Dendritic cell treated with granulocyte-macrophage colony-stimulating factor and Interleukin-4, amounts not matched to agents 40 ng/mL and 50 ng/mL, for 4 days (primary cell): ENCODE data around the gene TMEM252.

Source experiments
- H3K27ac Mint-ChIP-seq: one replicate; pipeline ENCODE4 v1.8.0; 2022; ENCODE audit warnings: mild to moderate bottlenecking, mixed read lengths
- H3K27me3 Mint-ChIP-seq: one replicate; pipeline ENCODE4 v1.8.0; 2022; ENCODE audit warnings: mild to moderate bottlenecking, mixed read lengths
- H3K36me3 Mint-ChIP-seq: one replicate; pipeline ENCODE4 v1.8.0; 2022; ENCODE audit warnings: low read depth, mixed read lengths
- H3K4me1 Mint-ChIP-seq: one replicate; pipeline ENCODE4 v1.8.0; 2022; ENCODE audit warnings: low read depth, mixed read lengths
- H3K4me3 Mint-ChIP-seq: one replicate; pipeline ENCODE4 v1.8.0; 2022; ENCODE audit warnings: mild to moderate bottlenecking, moderate library complexity, mixed read lengths
- H3K9me3 Mint-ChIP-seq: one replicate; pipeline ENCODE4 v1.8.0; 2022; ENCODE audit warnings: mixed read lengths
- intact Hi-C: fragments of 100-400 bp; cut with micrococcal nuclease; formaldehyde crosslinking; loops from one replicate; pipeline ENCODE4 v1.15.0; 2022

Gene TMEM252

GRCh38 chr9:68552700-68553476 is 12.2 kb upstream of the TMEM252 start:
- H3K4me1 Mint-ChIP-seq = peaks cover 59% of the 10 kb centered on the region
- H3K4me3 Mint-ChIP-seq = no peak overlapping the region
- H3K36me3 Mint-ChIP-seq = no peaks in the 10 kb centered on the region
- no peaks in the 10 kb centered on the region for H3K27me3 Mint-ChIP-seq
- intact Hi-C loops = no loop called here
- H3K9me3 Mint-ChIP-seq = no peaks in the 10 kb centered on the region
- peak overlapping the region; percentile 22 for H3K27ac Mint-ChIP-seq

- H3K27me3 Mint-ChIP-seq = no peaks in the 10 kb centered on the region
- H3K4me1 Mint-ChIP-seq = peaks cover 61% of the 10 kb centered on the region
- peak overlapping the region; percentile 79 for H3K27ac Mint-ChIP-seq
- intact Hi-C loops = no loop called here
- H3K36me3 Mint-ChIP-seq = no peaks in the 10 kb centered on the region
- no peak overlapping the region for H3K4me3 Mint-ChIP-seq
- no peaks in the 10 kb centered on the region for H3K9me3 Mint-ChIP-seq
Measured at GRCh38 chr9:68551191-68551590, 10.5 kb upstream of the TMEM252 start.

GRCh38 chr9:68548241-68548640 is 7.6 kb upstream of the TMEM252 start:
- intact Hi-C loops = no loop called here
- no peaks in the 10 kb centered on the region for H3K9me3 Mint-ChIP-seq
- H3K27me3 Mint-ChIP-seq = no peaks in the 10 kb centered on the region
- no peaks in the 10 kb centered on the region for H3K36me3 Mint-ChIP-seq
- peak overlapping the region; percentile 95 for H3K27ac Mint-ChIP-seq
- peak overlapping the region; percentile 37 for H3K4me3 Mint-ChIP-seq
- peaks cover 69% of the 10 kb centered on the region for H3K4me1 Mint-ChIP-seq

- Mint-ChIP-seq H3K4me1 (peaks cover 65% of the 10 kb centered on the region), H3K9me3 (no peaks in the 10 kb centered on the region), H3K36me3 (no peaks in the 10 kb centered on the region), H3K4me3 (peak overlapping the region; percentile 65), H3K27me3 (no peaks in the 10 kb centered on the region), H3K27ac (peak overlapping the region; percentile 95)
- intact Hi-C loops = no loop called here
Measured at GRCh38 chr9:68547417-68547816, 6.7 kb upstream of the TMEM252 start.

DNA sequence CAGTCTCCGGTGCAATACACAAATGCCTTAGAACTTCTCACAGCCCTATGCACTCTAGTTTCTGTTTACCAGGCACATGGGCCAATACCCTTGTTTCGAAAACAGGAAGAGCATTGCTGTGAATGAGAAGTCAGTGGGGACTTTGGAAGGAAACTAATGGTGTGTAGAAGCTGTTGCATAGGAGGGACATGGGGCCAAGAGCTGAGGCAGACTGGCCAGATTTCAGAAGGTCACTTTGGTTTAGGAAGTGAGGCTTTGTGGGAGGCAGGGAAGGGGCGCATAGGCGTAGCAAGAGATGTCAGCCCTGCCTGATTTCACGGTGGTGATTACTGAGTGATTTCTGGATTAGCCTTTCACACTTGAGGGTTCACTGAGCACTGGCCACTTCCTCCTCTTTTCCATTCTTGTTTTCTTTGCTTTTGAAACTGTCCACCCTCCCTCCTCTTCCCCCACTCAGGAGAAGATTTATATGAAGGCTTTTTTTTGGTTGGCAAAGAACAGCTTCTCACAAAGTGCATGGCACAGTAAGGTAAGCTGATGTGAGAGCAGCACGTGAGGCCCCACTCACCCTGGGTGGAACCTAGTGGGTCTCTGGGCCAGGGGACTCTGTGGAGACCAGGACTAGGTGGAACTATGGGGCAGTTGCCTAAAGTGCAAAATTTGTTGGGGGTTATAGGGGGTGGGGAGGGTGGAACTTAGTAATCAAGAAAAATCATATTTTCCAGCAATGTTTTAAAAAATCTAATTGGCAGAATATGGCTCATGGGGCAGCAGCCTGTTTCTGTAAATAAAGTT is 6.1 kb upstream of the TMEM252 start:
- intact Hi-C loops = no loop called here
- H3K4me3 Mint-ChIP-seq = peak overlapping the region; percentile 65

DNA sequence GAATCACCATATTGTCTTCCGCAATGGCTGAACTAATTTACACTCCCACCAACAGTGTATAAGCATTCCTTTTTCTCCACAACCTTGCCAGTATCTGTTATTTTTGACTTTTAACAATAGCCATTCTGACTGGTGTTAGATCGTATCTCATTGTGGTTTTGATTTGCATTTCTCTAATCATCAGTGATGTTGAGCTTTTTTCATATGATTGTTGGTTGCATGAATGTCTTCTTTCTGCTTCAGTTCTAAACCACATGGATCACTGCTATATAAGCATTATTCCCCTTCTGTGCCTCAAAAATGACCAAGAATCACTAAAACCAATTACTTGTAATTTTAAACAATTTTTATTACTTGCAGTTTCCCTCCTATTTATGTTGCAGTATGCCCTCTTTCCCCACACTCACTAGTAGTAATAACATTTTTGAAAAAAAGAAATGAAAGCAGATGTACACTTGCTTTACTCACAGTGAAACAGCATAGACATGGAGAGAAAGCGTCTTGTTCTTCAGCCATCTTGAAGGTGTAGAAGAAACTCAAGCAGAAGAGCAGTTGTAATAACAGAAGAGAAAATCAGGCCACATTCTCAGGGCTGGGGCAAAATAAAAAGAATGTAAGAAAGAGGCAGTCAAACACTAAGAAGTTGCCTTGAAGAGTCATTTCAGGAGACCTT is 4.5 kb upstream of the TMEM252 start:
- Mint-ChIP-seq H3K27ac (peak overlapping the region; percentile 95), H3K4me1 (peaks cover 60% of the 10 kb centered on the region), H3K9me3 (no peaks in the 10 kb centered on the region), H3K36me3 (no peaks in the 10 kb centered on the region), H3K27me3 (no peaks in the 10 kb centered on the region), H3K4me3 (no peak overlapping the region)
- intact Hi-C loops = no loop called here

More for the DNA sequence above, 6.1 kb upstream of the TMEM252 start:
- H3K27ac Mint-ChIP-seq = peak overlapping the region; percentile 95
- no peaks in the 10 kb centered on the region for H3K27me3 Mint-ChIP-seq
- H3K36me3 Mint-ChIP-seq = no peaks in the 10 kb centered on the region
- H3K4me1 Mint-ChIP-seq = peaks cover 65% of the 10 kb centered on the region
- no peaks in the 10 kb centered on the region for H3K9me3 Mint-ChIP-seq

DNA sequence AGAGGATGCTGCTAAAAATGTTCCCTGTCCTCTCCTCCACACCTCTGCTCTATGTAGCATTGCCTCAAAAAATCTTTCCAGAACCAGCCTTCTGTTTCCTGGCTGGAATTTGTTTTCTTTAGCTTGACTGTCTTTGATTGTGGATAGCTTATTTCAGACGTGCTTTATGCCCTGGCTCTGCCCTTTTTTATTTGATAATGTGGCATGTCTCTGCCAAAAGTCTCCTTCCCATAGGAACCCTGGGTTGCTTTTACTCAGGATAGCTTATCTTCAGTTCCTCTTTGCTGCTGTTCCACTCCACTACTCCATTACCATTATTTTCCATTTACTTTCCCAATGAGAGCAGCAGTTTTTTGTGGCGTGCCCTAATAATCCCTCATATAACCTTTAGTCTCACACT is 885 bp upstream of the TMEM252 start:
- Mint-ChIP-seq H3K27ac (peak overlapping the region; percentile 60), H3K27me3 (no peaks in the 10 kb centered on the region), H3K4me3 (no peak overlapping the region), H3K4me1 (peaks cover 38% of the 10 kb centered on the region), H3K9me3 (no peaks in the 10 kb centered on the region), H3K36me3 (no peaks in the 10 kb centered on the region)
- intact Hi-C loops = no loop called here

DNA sequence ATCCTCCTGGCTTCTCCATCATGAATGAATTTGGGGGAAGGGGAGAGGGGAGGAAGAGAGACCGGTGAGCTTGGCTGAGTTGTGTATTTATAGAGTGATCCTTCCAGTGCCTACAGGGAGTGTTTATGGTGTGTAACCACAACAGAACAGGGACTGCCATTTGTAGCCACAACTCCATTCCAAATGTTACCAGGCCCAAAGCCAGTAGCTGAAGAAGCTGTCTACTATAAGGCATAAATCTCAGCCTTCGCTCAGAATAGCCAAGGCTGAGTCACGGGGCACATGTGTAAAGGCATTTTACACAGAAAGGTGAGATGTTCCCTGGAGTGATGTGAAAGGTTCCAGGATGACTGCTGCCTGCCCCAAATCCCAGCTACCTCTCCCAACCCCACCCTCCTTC is 2.5 kb downstream of the TMEM252 start:
- Mint-ChIP-seq H3K4me3 (no peak overlapping the region), H3K9me3 (no peaks in the 10 kb centered on the region), H3K4me1 (peaks cover 17% of the 10 kb centered on the region), H3K36me3 (no peaks in the 10 kb centered on the region), H3K27me3 (no peaks in the 10 kb centered on the region), H3K27ac (no peak overlapping the region)
- intact Hi-C loops = no loop called here

GRCh38 chr9:68537616-68537880 is 3.1 kb downstream of the TMEM252 start:
- H3K27me3 Mint-ChIP-seq = no peaks in the 10 kb centered on the region
- intact Hi-C loops = no loop called here
- H3K36me3 Mint-ChIP-seq = no peaks in the 10 kb centered on the region
- peaks cover 23% of the 10 kb centered on the region for H3K4me1 Mint-ChIP-seq
- no peak overlapping the region for H3K4me3 Mint-ChIP-seq
- H3K9me3 Mint-ChIP-seq = no peaks in the 10 kb centered on the region
- H3K27ac Mint-ChIP-seq = no peak overlapping the region

DNA sequence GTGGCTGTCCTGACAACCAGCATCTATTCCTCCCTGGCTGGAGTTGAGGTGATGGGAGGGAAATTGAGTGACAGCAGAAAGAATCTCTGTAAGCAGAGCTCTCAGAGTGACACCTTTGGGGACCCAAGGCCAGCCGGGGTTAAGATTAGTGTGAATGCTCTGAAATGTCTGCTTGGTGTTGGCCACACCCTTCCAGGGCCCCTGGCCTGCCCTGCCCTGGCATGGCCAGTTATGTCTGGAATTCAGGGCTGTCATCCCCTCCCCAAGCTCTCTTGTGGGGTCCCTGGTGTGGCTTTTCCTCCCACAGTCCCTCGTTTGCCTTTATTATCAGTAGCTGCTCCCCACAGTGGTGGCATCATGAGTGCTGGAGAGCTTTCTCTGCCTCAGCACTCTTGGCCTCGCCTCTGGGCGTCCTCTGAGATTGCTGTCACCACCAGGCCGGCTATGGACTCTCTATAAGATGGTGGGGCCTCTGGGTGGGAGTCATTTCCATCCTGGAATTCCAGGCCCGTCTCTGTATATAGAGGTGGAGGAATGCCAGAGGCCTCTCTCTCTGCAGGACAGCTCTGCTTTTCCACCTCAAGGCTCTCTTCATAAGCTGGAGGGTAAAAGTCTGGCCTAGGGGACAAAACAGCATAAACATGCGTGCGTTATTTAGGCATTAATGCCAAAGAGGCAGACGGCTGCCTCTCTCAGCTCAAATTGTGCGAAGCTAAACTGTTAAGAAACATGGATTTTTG is 3.6 kb downstream of the TMEM252 start:
- Mint-ChIP-seq H3K4me1 (peaks cover 24% of the 10 kb centered on the region), H3K36me3 (no peaks in the 10 kb centered on the region), H3K27me3 (no peaks in the 10 kb centered on the region), H3K27ac (no peak overlapping the region), H3K4me3 (no peak overlapping the region), H3K9me3 (no peaks in the 10 kb centered on the region)
- intact Hi-C loops = no loop called here

DNA sequence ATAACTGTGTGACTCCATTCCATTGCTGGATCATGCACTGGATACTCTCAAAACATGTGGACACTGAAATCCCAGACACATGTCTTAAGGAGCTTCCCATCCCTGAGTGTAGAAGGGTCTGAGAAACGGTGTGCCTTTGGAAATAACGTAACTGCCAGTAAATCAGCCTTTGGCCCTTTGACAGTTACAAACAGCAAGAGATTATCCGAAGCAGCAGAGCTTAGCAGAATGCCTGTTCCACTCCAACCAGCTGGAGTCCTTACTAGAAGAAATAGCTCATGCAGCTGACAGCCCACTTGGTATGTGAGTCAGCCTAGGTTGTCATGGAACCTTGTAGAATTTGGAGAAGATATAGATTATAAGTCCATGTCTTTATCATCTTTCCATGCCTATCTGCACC is 7.0 kb downstream of the TMEM252 start:
- Mint-ChIP-seq H3K4me1 (peaks cover 26% of the 10 kb centered on the region), H3K36me3 (no peaks in the 10 kb centered on the region), H3K27me3 (no peaks in the 10 kb centered on the region), H3K4me3 (no peak overlapping the region), H3K27ac (no peak overlapping the region), H3K9me3 (no peaks in the 10 kb centered on the region)
- intact Hi-C loops = no loop called here

- Mint-ChIP-seq H3K36me3 (no peaks in the 10 kb centered on the region), H3K4me3 (no peak overlapping the region), H3K27ac (no peak overlapping the region), H3K9me3 (no peaks in the 10 kb centered on the region), H3K4me1 (peaks cover 27% of the 10 kb centered on the region), H3K27me3 (no peaks in the 10 kb centered on the region)
- intact Hi-C loops = no loop called here
Measured at GRCh38 chr9:68532131-68532530, 8.6 kb downstream of the TMEM252 start.

- intact Hi-C loops = no loop called here
- no peaks in the 10 kb centered on the region for H3K27me3 Mint-ChIP-seq
Measured at GRCh38 chr9:68530618-68531017, 10.1 kb downstream of the TMEM252 start.

More at GRCh38 chr9:68530618-68531017, 10.1 kb downstream of the TMEM252 start:
- H3K9me3 Mint-ChIP-seq = no peaks in the 10 kb centered on the region
- H3K27ac Mint-ChIP-seq = no peak overlapping the region
- H3K4me1 Mint-ChIP-seq = peaks cover 32% of the 10 kb centered on the region
- no peak overlapping the region for H3K4me3 Mint-ChIP-seq
- H3K36me3 Mint-ChIP-seq = no peaks in the 10 kb centered on the region
